Gastrocnemius medialis (tissue), 4 donors: ENCODE measurements around the gene ERRFI1. TPM values are rescaled to one million over a fixed set of nuclear protein-coding genes. Genes with fewer than 3 reads are reported as not detected.
A peak's percentile ranks its signal among the peaks of the same experiment; 100 is the strongest.
"Not testable (repeated sequence)": the region's sequence is repeated elsewhere in the genome, so short reads cannot be mapped to it uniquely, and the experiment has no call there.

Experiments used
- ATAC-seq, 2 donors: fragments of 150-250 bp; one replicate each; pipeline ENCODE4 v1.9.1; 2016
- DNase-seq, 2 donors: peaks; one replicate each; pipeline ENCODE4 v3.0.0-alpha.2; 2019
- H3K27ac ChIP-seq, 4 donors: fragments of 200-600 bp; sonication (generic); 1 replicate in 1 of 4; 2 replicates in 3 of 4; pipeline ENCODE4 v1.5.1; 2016 to 2018; ENCODE audit warnings: mild to moderate bottlenecking in 2 of 4, moderate library complexity in 1 of 4
- H3K27me3 ChIP-seq, 3 donors: fragments of 200-600 bp; sonication (generic) in 2 of 3; 1 replicate in 1 of 3; 2 replicates in 2 of 3; pipeline versions ENCODE4 v1.5.1 to v1.6.0; 2016 to 2019; ENCODE audit warnings: mild to moderate bottlenecking in 1 of 3, moderate library complexity in 1 of 3
- H3K36me3 ChIP-seq, 2 donors: fragments of 200-600 bp; sonication (generic) in 1 of 2; one replicate each; pipeline ENCODE4 v1.5.1; 2017 to 2018
- H3K4me1 ChIP-seq, 2 donors: fragments of 200-600 bp; sonication (generic) in 1 of 2; one replicate each; pipeline ENCODE4 v1.5.1; 2016 to 2017; ENCODE audit warnings: mild to moderate bottlenecking in 2 of 2
- H3K4me3 ChIP-seq, 4 donors: fragments of 200-600 bp; sonication (generic) in 3 of 4; 1 replicate in 1 of 4; 2 replicates in 3 of 4; pipeline ENCODE4 v1.5.1; 2016 to 2019; ENCODE audit warnings: mild to moderate bottlenecking in 2 of 4
- H3K9me3 ChIP-seq, 3 donors: fragments of 200-600 bp; sonication (generic) in 2 of 3; 1 replicate in 1 of 3; 2 replicates in 2 of 3; pipeline ENCODE4 v1.5.1; 2016 to 2019
- POLR2A ChIP-seq, 2 donors: fragments of 450-650 bp; IDR thresholded peaks; one replicate each; pipeline ENCODE4 v1.6.1; 2017; ENCODE audit warnings: antibody characterized with exemption in 2 of 2, mild to moderate bottlenecking in 2 of 2, moderate library complexity in 2 of 2
- in situ Hi-C, 4 donors: fragments of 200-750 bp; cut with MboI; loops; one replicate each; pipeline versions ENCODE4 v1.15.0 to v1.8.0; 2017; ENCODE audit warnings: low sequenced_read_pairs in 4 of 4
- intact Hi-C: fragments of 100-400 bp; cut with DNase I; formaldehyde crosslinking; loops from one replicate; pipeline ENCODE4 v1.15.1; 2023; ENCODE audit warnings: low total_unique reads
- total RNA-seq, 4 donors: library from RNA; depleted of rRNA; stranded (reverse); fragments of >200 nt; gene quantifications; one replicate each; pipeline versions ENCODE4 v1.1.0 to v1.2.3, GENCODE V29; 2016
- TF ChIP-seq, protein P1 (sequence below), 5 experiments: fragments of 450-650 bp in 3 of 5; fragments of 200-600 bp in 2 of 5; sonication (generic) in 2 of 5; IDR thresholded peaks in 4 of 5; conservative IDR thresholded peaks in 1 of 5; 1 replicate in 4 of 5; 2 replicates in 1 of 5; pipeline ENCODE4 v1.5.1; 2016 to 2019; ENCODE audit warnings: antibody characterized with exemption in 5 of 5, mild to moderate bottlenecking in 3 of 5, moderate library complexity in 3 of 5

Gene ERRFI1
- total RNA-seq, 4 donors from 2014 or later = 184 to 644 (median 448) TPM

DNA sequence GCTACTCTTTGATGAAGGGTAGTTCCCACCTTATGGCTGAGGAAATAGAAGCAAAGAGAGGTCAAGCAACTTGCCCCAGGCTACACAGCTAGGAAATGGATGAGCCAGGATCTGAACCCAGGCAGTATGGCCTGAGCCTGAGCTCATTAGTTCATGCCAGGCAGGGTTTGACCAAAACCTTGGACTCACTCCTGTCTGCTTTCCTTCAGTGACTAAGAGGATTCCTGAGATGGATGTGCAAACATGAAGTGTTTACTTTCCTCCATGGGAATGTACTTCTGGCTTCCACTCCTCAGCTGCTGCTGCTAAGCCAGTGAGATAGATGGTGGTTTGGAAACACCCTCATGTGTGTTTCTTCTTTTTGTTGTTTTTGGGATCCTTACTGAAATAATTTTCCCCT, 35.1 kb upstream of the ERRFI1 start:
- Histone ChIP-seq H3K9me3 (no peaks in the 10 kb centered on the region), H3K4me3 (no peak overlapping the region), H3K36me3 (no peaks in the 10 kb centered on the region), H3K27ac (no peak overlapping the region), H3K27me3 (no peaks in the 10 kb centered on the region), H3K4me1 (no peaks in the 10 kb centered on the region)
- in situ Hi-C loops (no loop called here), intact Hi-C loops (no loop called here)
- ATAC-seq = peak; percentile 61 to 77
- no peak for TF ChIP-seq POLR2A (IDR thresholded peaks at IDR 0.05)
- TF ChIP-seq, protein P1, sequence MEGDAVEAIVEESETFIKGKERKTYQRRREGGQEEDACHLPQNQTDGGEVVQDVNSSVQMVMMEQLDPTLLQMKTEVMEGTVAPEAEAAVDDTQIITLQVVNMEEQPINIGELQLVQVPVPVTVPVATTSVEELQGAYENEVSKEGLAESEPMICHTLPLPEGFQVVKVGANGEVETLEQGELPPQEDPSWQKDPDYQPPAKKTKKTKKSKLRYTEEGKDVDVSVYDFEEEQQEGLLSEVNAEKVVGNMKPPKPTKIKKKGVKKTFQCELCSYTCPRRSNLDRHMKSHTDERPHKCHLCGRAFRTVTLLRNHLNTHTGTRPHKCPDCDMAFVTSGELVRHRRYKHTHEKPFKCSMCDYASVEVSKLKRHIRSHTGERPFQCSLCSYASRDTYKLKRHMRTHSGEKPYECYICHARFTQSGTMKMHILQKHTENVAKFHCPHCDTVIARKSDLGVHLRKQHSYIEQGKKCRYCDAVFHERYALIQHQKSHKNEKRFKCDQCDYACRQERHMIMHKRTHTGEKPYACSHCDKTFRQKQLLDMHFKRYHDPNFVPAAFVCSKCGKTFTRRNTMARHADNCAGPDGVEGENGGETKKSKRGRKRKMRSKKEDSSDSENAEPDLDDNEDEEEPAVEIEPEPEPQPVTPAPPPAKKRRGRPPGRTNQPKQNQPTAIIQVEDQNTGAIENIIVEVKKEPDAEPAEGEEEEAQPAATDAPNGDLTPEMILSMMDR (IDR thresholded peaks at IDR 0.05 in 4 of 5, conservative IDR thresholded peaks at IDR 0.05 in 1 of 5) = no peak
- no peak for DNase-seq

DNA sequence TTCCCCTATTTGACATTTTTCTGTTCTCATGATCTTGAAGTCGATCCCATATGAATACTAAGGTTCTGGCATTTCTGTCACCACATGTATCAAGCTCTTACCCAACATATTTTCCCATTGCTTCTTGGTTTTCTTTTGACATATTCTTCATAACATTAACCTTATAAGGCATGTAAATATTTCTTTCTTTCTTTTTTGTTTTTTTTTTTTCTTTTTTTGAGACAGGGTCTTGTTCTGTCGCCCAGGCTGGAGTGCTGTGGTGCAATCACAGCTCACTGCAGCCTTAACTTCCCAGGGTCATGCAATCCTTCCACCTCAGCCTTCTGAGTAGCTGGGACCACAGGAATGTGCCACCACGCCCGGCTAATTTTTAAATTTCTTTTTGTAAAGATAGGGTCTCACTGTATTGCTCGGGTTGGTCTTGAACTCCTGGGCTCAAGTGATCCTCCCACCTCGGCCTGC, 33.1 kb upstream of the ERRFI1 start:
- intact Hi-C loops = no loop called here
- Histone ChIP-seq H3K4me1 (no peaks in the 10 kb centered on the region), H3K9me3 (no peaks in the 10 kb centered on the region), H3K27ac (no peak overlapping the region), H3K4me3 (no peak overlapping the region), H3K36me3 (no peaks in the 10 kb centered on the region), H3K27me3 (no peaks in the 10 kb centered on the region)
- TF ChIP-seq, protein P1 (IDR thresholded peaks at IDR 0.05 in 4 of 5, conservative IDR thresholded peaks at IDR 0.05 in 1 of 5) = no peak
- no peak for TF ChIP-seq POLR2A (IDR thresholded peaks at IDR 0.05)
- DNase-seq = no peak
- in situ Hi-C loops = no loop called here
- ATAC-seq = no peak

GRCh38 chr1:8057779-8058178, 31.7 kb upstream of the ERRFI1 start:
- H3K4me1 ChIP-seq, H3K4me3 ChIP-seq, H3K36me3 ChIP-seq, H3K27ac ChIP-seq, H3K9me3 ChIP-seq, in situ Hi-C loops, ATAC-seq, intact Hi-C loops, H3K27me3 ChIP-seq, DNase-seq: not testable (repeated sequence)

- in situ Hi-C loops = no loop called here
- Histone ChIP-seq H3K4me3 (no peak overlapping the region), H3K4me1 (no peaks in the 10 kb centered on the region), H3K27ac (no peak overlapping the region), H3K36me3 (no peaks in the 10 kb centered on the region), H3K27me3 (no peaks in the 10 kb centered on the region), H3K9me3 (no peaks in the 10 kb centered on the region)
- intact Hi-C loops = no loop called here
- ATAC-seq (no peak), DNase-seq (no peak)
- TF ChIP-seq, protein P1 (IDR thresholded peaks at IDR 0.05 in 4 of 5, conservative IDR thresholded peaks at IDR 0.05 in 1 of 5) = no peak
These were observed 29.9 kb upstream of the ERRFI1 start for GRCh38 chr1:8055973-8056372.

DNA sequence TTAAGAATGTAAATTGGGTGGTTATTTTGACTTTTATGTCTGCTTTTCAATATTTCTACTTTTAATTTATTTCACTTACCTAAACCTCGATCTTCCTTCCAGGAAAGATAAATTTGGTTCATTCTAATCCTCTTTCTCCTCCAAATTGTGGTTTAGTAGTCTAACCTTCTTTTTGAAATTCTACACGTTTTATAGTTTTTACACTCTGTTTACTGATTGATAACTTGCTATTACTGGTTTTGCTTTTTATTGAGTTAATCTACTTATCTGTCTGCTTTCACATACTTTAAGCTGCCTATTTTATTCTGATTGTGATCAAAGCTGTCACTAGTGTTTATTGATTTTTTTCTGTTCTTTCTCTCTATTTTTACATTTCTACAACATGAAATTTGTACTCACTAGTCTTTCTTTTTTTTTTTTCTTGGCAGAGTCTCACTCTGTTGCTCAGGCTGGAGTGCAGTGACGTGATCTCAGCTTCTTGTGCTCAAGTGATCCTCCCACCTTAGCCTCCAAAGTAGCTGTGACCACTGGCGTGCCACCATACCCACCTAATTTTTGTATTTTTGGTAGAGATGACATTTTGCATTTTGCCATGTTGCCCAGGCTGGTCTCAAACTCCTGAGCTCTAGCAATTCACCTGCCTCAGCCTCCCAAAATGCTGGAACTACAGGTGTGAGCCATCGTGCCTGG, 27.9 kb upstream of the ERRFI1 start:
- no peaks in the 10 kb centered on the region for H3K4me1 ChIP-seq
- no peak for DNase-seq
- in situ Hi-C loops (no loop called here), intact Hi-C loops (no loop called here)
- H3K4me3 ChIP-seq = no peak overlapping the region
- no peaks in the 10 kb centered on the region for H3K36me3 ChIP-seq
- H3K27me3 ChIP-seq = no peaks in the 10 kb centered on the region
- TF ChIP-seq POLR2A (IDR thresholded peaks at IDR 0.05) = no peak
- TF ChIP-seq, protein P1 (IDR thresholded peaks at IDR 0.05 in 4 of 5, conservative IDR thresholded peaks at IDR 0.05 in 1 of 5) = no peak
- no peak overlapping the region for H3K27ac ChIP-seq
- ATAC-seq = no peak
- H3K9me3 ChIP-seq = no peaks in the 10 kb centered on the region
